SK-N-SH treated with all-trans-retinoic acid at 6 μM for 48 hours (cell line): ENCODE data around the gene RGS16.

Experiments used
- BACH2 ChIP-seq: fragments of 250-450 bp; sonication (Bioruptor Pico); IDR thresholded peaks from 2 replicates; pipeline ENCODE4 v1.9.0; 2021; ENCODE audit warnings: mild to moderate bottlenecking, borderline replicate concordance
- CREB5 ChIP-seq: fragments of 250-450 bp; sonication (Bioruptor Pico); IDR thresholded peaks from 2 replicates; pipeline ENCODE4 v1.5.1; 2020; ENCODE audit warnings: low read depth, mild to moderate bottlenecking, moderate library complexity
- ISL1 ChIP-seq: fragments of 250-450 bp; sonication (Bioruptor Pico); IDR thresholded peaks from 2 replicates; pipeline ENCODE4 v2.1.2; 2022; ENCODE audit warnings: mild to moderate bottlenecking, moderate library complexity
- PATZ1 ChIP-seq: fragments of 250-450 bp; sonication (Bioruptor Pico); IDR thresholded peaks from 2 replicates; pipeline ENCODE4 v1.8.0; 2020; ENCODE audit warnings: mild to moderate bottlenecking, moderate library complexity, borderline replicate concordance
- POU6F1 ChIP-seq: fragments of 250-450 bp; sonication (Bioruptor Pico); IDR thresholded peaks from 2 replicates; pipeline ENCODE4 v1.8.0; 2021; ENCODE audit warnings: low read depth, mild to moderate bottlenecking, moderate library complexity, borderline replicate concordance
- PPARA ChIP-seq: fragments of 250-450 bp; sonication (Bioruptor Pico); IDR thresholded peaks from 2 replicates; pipeline ENCODE4 v1.5.0; 2020; ENCODE audit warnings: mild to moderate bottlenecking, borderline replicate concordance
- TOX ChIP-seq: fragments of 250-450 bp; sonication (Bioruptor Pico); IDR thresholded peaks from 2 replicates; pipeline ENCODE4 v1.8.0; 2021; ENCODE audit warnings: mild to moderate bottlenecking, moderate library complexity, borderline replicate concordance
- ZFP3 ChIP-seq: fragments of 250-450 bp; sonication (Bioruptor Pico); IDR thresholded peaks from 2 replicates; pipeline ENCODE4 v1.5.0; 2020; ENCODE audit warnings: mild to moderate bottlenecking, moderate library complexity
- ZFP30 ChIP-seq: fragments of 450-650 bp; formaldehyde crosslinking; IDR thresholded peaks from 2 replicates; pipeline ENCODE4 v1.5.0; 2022; ENCODE audit warnings: mild to moderate bottlenecking, moderate library complexity
- ZNF565 ChIP-seq: fragments of 450-650 bp; formaldehyde crosslinking; conservative IDR thresholded peaks from 2 replicates; pipeline ENCODE4 v1.5.0; 2020; ENCODE audit warnings: low read depth, mild to moderate bottlenecking, moderate library complexity

GRCh38 chr1:182643699-182644098 lies 39.5 kb upstream of the RGS16 start:
- TF ChIP-seq BACH2 (CRISPR knock-in tag) (no peak), PPARA (CRISPR knock-in tag) (no peak), POU6F1 (CRISPR knock-in tag) (no peak), TOX (CRISPR knock-in tag) (no peak), ZFP3 (no peak), ZFP30 (CRISPR knock-in tag) (no peak), ISL1 (CRISPR knock-in tag) (no peak), CREB5 (no peak), PATZ1 (CRISPR knock-in tag) (no peak), ZNF565 (CRISPR knock-in tag) (no peak)
